NCI-H526 treated with DMSO at 0.1 percent for 48 hours (cell line): ENCODE measurements around the gene ABCA3.
"Not testable (repeated sequence)": the region's sequence is repeated elsewhere in the genome, so short reads cannot be mapped to it uniquely, and the experiment has no call there.

Experiments used
- DNase-seq: peaks from one replicate; lab custom pipeline; 2025; lab: John Stamatoyannopoulos, UW

Gene ABCA3

DNA sequence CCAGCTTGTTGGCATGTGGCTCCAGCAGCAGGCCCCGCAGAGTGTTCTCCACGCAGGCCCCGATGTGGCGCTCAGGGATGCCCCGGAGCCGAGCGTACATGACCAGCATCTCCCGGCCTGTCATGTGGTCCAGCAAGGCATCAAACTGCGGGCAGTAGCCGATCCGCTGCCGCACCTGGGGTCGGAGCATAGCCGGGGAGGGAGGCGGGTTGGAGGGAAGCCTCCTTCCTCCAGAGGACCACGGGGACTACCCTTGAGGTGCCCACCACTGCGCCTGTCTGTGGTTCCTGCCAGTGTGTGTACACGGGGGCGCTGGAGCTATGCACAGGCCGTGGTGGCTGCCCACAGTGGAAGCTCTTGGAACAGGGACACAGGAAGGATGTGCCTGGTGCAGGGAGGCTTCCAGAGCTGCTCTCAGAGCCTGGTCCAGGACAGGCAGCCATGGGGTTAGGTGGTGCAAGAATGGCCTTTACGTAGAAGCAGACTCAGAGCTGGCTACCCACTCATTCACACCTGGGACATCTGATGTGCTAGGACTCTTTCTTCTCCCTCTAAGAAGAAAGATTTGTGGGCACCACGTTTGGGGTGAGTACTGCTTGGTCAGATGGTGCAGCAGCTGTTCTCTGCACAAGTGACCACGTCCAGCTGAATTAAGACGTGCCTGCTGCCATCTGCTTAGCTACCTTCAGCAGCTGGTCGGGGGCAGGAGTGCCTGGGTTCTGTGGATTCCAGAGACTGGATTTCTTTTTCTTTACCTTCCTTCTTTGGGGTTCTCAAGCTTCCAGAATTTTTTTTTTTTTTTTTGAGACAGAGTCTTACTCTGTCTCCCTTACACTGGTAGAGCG, 61.4 kb downstream of the ABCA3 start:
- no peak for DNase-seq

GRCh38 chr16:2278272-2278608, 62.3 kb downstream of the ABCA3 start:
- no peak for DNase-seq

DNA sequence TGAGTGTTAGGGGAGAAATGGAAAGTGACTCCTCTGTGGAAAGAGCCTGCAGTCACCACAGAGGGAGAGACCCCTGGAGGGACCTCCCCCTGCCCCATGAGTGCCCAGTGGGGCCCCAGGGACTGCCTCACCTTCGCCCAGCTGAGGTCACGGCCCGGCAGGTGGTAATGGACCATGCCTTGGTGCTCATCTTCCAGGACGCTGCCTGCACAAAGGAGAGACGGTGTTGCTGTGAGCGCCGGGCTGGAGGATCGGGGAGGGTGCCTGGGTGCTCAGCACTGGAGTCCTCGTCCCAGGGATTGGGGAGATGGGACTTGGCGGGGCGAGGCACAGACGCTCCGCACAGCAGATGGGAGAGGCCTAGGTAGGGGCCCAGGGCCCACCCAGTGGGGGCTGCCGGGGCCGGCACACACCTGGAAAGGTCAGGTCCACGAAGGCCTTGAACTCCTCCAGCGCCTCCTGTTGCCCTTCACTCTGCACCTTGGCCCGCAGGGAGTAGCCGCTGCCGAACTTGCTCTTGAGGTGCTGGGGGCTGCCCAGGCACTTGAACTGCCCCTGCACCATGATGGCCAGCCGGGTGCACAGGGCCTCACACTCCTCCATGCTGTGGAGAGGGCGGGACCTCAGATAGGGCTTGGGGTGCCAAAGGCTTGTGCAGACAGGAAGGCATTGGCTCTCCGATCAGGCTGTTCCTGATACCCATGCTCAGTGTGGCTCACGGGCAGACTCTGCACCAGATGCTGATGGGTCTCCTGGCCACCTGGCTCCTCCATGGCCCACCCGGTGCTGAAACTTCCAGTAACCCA, 62.9 kb downstream of the ABCA3 start:
- no peak for DNase-seq

DNA sequence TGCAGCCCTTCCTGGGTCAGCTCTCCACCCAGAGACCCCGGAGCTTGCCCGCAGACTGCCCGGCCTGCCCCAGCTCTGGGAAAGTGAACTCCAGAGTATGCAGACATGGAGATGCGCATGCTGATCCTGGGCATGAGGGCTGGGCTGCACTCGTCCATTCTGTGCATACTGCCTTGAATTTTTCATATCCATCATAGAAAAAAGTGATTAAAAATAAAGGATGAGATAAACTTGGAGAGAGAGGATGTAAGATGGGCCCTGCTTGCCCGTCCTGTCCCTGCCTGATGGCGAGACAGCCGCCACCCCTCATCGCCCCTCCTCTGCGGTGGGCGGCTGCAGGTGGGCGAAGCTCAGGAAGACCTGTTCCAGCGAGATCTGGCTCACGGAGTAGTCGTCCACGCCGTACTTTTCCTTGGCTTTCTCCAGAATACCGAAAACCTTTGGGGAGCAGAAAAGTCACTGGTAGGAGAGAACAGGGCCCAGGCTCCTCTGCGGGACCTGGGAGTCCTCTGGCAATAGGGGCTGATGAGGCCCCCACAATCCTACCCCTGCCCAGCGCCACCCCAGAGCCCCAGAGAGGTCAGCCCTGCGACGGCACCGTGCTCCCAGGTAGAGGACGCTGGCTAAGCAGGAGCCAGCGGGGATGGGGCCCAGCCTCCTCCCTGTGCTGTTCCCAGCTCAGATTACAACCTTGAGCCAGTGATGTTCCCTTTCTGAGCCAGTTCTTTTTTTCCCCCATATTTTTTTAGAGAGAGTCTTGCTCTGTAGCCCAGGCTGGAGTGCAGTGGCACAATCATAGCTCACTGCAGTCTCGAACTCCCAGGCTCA, 63.9 kb downstream of the ABCA3 start:
- DNase-seq = no peak

- no peak for DNase-seq
These were observed 64.8 kb downstream of the ABCA3 start for GRCh38 chr16:2275476-2276367.

DNA sequence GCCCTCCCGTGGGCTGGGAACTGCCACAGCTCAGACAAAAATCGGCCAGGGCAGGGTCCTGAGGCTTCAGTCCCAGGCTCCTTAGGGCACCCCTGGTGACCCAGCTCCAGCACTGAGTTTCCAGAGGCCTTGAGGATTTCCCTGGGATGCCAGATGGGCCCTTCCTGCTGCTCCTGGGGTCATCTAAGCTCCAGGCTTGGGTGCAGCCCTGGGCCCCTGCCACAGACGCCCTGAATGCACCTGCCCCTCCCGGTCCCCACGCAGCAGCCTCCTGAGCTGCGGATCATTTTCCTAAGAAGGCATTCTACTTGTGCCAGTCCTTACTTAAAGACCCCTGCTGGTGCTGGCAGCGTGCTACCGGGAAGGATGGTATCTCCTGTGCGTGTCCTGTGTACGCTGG, 66.6 kb downstream of the ABCA3 start:
- DNase-seq = no peak

GRCh38 chr16:2273484-2273883, 67.0 kb downstream of the ABCA3 start:
- DNase-seq = no peak

DNA sequence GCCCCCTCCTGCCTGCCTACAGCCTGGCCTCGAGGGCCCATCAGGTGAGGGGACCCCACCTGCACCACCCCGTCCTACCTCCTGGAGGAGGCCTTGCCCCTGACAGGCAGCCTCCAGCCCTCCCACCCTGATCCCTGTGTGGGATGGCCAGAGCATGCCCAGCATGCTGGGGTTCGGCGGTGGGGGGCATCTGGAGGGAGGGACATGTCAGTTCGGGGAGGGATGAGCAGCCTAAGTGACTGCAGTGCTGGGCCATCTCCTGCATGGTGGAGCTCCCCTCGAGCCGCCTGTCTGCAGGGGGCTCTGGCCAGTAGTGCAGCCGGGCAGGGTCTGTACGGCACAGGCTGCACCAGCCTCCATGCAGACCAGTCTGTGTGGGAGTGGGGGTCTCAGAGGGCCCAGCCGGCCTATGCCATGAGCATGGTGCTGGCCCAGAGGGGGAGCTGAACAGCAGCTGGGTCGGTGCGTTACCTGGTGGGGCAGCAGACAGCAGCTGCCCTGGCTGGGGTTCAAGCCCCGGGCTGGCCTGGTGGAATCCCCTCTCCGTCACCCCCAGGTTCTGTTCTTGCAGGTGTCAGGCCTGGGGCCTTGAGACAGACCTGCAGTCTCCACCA, 68.6 kb downstream of the ABCA3 start:
- no peak for DNase-seq

GRCh38 chr16:2270588-2271470, 69.7 kb downstream of the ABCA3 start:
- no peak for DNase-seq

GRCh38 chr16:2270070-2270462, 70.5 kb downstream of the ABCA3 start:
- no peak for DNase-seq

DNA sequence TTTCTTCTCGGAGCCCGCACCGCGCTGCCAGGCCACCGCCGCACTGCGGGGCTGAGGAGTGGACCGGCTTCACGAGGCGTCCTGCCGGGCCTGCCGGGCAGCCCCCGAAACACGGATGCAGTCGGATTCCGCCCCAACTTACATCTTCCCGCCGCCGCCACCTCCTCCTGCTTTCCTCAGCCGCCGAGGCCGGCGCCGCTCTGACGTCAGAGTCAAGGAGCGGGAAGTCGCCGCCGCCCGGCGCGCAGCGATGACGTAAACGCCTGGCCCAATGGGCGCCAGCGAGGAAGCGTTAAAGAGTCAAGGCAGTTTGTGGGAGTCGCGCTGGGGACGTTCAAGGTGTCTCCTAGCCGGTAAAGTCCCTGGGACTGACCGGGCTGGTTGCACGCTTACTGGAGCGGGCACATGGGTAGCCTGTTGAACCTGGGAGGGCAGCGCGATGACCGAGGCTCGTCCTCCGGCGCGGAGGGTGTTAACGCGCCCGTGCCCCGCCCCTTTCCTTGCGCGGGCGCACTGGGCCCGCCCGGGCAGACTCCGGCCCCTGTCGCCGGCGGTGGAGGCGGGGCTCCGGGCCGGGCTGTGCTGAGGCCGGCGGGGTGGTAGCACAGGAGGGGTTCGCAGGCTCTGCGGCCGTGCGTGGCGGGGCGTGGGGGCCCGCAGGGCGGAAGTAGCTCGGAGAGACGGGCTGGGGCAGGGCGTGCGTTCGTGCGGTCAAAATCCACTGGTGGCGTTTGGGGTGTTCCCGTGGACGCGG, 72.4 kb downstream of the ABCA3 start, which contains the start of gene RNPS1:
Gene RNPS1, minus strand, starts transcription at position 214 of the 754 bp plus-strand sequence. CDS start 3,483 bp downstream, outside the sequence.
- peak; percentile 74 for DNase-seq

- not testable (repeated sequence) for DNase-seq
These were observed 73.0 kb downstream of the ABCA3 start for GRCh38 chr16:2267505-2267912.

GRCh38 chr16:2266887-2267286, 73.6 kb downstream of the ABCA3 start:
- not testable (repeated sequence) for DNase-seq

- DNase-seq = not testable (repeated sequence)
These were observed 77.5 kb downstream of the ABCA3 start for GRCh38 chr16:2263026-2263425.

GRCh38 chr16:2260250-2260649, 80.3 kb downstream of the ABCA3 start:
- DNase-seq = no peak

- DNase-seq = not testable (repeated sequence)
These were observed 82.0 kb downstream of the ABCA3 start for GRCh38 chr16:2258530-2258929.

DNA sequence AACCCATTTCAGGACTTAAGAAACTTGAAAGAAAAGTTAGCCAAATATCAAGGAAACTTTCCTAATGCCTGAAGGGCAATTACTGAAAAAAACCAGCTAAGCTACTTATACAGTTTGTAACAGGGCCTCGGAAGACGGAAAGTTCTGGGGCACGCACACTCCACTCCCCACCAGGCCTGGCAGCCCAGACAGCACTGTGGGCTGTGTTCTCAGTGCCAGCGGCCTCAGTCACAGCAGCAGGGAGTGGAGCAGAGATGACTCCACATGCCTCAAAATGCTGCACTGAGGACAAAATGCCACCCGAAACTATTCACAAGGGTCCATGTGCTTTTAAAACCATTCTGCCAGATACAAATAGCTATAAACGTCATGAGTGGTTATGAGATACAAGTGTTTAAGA, 82.8 kb downstream of the ABCA3 start:
- DNase-seq = no peak

GRCh38 chr16:2256531-2257140, 83.9 kb downstream of the ABCA3 start:
- no peak for DNase-seq

GRCh38 chr16:2253293-2253692, 87.2 kb downstream of the ABCA3 start:
- no peak for DNase-seq
